ENCODE results near the gene CELA3B.

DNA sequence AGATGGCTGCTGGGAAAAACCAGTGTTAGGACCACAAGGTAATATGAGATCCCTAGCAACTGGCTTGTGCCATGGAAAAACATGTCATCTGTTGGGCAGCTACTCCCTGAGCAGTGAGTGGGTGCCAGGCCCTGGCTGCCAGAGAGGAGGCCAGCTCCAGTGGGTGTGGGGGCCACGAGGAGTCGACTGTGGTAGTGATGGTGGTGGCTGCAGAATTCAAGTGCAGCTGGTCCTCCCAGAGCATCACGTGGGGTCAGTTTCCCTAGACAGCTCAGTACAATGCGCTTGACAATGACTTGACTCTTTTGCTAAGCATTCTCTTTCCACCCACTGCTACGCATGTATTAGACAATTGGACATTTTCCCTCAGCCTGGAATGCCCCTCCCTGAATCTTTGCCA lies 61.2 kb downstream of the CELA3B start:
- no peak for TF ChIP-seq POLR2A (IDR thresholded peaks at IDR 0.05)
- TF ChIP-seq, protein P1, sequence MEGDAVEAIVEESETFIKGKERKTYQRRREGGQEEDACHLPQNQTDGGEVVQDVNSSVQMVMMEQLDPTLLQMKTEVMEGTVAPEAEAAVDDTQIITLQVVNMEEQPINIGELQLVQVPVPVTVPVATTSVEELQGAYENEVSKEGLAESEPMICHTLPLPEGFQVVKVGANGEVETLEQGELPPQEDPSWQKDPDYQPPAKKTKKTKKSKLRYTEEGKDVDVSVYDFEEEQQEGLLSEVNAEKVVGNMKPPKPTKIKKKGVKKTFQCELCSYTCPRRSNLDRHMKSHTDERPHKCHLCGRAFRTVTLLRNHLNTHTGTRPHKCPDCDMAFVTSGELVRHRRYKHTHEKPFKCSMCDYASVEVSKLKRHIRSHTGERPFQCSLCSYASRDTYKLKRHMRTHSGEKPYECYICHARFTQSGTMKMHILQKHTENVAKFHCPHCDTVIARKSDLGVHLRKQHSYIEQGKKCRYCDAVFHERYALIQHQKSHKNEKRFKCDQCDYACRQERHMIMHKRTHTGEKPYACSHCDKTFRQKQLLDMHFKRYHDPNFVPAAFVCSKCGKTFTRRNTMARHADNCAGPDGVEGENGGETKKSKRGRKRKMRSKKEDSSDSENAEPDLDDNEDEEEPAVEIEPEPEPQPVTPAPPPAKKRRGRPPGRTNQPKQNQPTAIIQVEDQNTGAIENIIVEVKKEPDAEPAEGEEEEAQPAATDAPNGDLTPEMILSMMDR (IDR thresholded peaks at IDR 0.05) = no peak

Data from thyroid gland (tissue), 4 donors.